ENCODE data around the gene CCDC68.
"Not testable (repeated sequence)": the region's sequence is repeated elsewhere in the genome, so short reads cannot be mapped to it uniquely, and the experiment has no call there.

The CCDC68 gene

DNA sequence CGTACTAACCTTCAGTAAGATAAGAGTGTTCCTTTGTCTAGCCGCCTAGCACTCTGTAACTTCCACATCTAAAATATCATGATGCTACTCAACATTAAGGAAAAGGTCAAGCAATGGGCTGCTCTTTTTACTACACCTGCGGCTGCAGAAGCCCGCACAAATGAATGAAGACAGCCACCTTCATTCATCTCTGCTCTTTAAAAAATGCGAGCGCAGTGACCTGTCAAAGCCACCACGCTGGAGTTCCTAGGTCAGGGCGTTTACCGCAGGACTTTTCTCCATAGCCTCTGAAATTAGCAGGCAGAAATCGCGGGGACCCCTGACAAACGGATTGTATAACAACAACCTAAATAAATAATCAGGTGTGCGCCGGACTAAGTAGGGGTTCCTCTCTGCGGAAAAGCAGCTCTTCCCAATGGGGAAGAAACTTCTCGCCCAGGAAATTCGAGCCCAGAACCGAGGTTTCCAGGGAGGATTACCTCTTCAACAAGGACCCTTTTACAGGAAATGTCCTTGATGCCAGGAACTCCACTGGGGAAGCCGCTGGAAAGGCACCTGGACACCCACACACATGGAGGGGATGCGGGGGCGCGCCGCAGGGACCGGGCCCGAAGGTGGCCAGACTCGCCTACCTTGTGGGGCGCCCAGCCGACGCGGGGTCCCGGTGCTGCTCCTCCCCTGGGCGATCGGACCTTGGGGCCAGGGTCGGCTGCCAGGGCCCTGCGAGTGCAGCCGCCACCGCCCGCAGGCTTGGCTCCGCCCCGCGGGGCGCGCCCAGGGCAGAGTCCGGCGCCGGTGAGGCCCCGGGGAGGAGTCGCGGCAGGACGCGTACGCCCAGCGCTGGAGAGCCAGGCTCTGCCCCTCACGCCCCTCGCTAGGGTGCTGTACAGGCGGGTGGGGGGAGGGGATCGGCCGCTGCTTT, at the start of gene CCDC68:
Gene CCDC68, minus strand, starts transcription at position 758 of the 922 bp plus-strand sequence. CDS start 16,670 bp downstream, outside the sequence.
- DNase-seq = no peak

DNA sequence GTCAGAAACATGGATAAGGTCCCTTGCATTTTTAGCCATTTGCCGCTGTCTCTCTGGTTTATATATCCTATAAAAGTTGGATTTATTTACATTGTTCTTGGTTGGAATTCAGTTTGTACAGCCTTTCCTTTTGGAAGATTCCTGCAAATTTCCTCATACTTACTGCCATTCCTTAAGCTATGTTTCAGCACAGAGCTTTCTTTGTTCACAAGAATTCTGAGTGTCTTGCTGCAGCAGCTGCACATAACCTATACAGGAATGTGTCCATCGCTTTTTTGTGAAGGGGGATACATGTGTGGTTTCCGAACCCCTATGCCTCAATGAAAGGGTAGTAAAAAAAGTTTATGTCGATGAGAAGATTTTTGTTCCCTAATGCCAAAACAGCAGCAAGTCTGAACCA, 48.3 kb upstream of the CCDC68 start:
- DNase-seq = no peak

- DNase-seq = no peak
These were observed 44.4 kb upstream of the CCDC68 start for GRCh38 chr18:55003695-55004094.

DNA sequence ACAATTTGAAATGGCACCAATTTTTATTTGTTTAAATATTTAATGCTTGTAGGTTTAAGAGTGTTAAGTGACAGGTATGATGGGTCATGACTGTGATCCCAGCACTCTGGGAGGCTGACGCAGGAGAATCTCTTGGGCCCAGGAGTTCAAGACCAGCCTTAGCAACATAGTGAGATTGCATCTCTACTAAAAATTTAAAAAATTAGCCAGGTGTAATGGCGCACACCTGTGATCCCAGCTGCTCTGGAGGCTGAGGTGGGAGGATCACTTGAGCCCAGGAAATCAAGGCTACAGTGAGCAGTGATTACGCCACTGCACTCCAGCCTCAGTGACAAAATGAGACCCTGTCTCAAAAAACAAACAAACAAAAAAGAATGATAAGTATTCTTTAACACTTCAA, 43.0 kb upstream of the CCDC68 start:
- no peak for DNase-seq

- no peak for DNase-seq
These were observed 42.2 kb upstream of the CCDC68 start for GRCh38 chr18:55001394-55002024.

GRCh38 chr18:55000529-55000928, 41.3 kb upstream of the CCDC68 start:
- DNase-seq = no peak

GRCh38 chr18:54999016-54999415, 39.8 kb upstream of the CCDC68 start:
- DNase-seq = no peak

DNA sequence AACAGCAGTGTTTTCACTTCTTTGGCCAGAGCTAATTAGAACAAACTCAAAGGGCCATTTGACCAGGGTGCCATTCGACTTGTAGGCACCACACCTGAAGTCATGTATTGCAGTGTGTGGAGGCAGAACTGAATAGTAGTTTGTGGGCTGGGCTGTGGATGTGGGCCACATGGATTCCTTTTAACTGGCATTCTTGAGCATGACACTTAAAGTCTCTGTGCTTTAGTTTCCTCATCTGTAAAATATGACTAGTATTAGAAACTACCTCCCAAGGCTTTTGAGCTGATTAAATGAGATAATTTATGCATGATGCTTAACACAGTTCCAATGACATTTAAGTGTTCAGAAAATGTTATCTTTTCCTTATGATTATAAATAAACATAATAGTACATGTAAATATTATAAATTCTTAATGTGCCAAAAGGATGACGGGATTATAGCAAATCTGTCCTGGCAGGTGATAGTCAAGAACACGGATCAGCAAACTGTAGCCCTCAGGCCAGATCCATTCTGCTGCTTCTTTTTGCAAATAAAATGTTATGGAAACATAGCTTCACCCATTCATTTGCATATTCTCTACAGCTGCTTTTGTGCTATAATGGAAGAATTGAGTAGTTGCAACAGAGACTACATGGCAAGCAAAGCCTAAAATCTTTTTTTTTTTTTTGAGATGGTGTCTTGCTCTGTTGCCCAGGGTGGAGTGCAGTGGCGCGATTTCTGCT, 36.3 kb upstream of the CCDC68 start:
- no peak for DNase-seq

DNA sequence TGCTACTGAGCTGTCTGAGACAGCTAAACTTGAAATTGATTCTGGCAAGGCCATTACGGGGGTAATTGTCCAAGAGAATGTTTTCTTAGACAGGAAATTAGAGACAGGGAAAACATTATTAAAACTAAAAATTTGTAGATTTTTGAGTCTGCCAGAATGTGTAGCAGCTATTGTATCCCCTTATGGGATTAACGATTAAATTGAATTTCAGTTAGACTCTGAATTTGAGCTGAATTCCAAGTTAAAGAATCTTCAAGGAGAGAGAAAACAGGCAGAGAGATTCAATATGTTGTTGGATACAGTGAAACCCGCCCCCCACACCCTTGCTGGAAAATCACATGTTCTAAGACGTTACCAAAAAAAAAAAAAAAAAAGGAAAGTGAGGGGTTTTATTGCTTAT, 32.7 kb upstream of the CCDC68 start:
- no peak for DNase-seq

DNA sequence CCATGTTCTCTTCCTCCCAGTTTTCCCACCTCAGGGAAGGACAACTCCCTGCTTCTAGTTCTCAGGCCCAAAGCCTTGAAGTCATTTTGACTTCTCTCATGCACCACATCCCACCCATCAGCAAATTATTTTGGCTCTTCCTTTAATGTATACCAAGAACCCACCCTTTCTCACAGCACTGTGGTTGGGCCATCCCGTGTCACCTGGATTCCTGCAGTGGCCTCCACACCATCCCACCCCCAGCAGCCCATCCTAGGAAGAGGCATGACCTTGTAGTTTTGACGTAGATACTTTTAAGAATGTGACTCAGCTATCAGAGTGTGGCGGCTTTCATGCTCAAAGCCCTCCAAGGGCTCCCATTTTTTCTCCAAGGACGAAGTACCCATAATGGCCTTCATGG, 25.6 kb upstream of the CCDC68 start:
- no peak for DNase-seq

GRCh38 chr18:54983791-54984190, 24.5 kb upstream of the CCDC68 start:
- DNase-seq = no peak

DNA sequence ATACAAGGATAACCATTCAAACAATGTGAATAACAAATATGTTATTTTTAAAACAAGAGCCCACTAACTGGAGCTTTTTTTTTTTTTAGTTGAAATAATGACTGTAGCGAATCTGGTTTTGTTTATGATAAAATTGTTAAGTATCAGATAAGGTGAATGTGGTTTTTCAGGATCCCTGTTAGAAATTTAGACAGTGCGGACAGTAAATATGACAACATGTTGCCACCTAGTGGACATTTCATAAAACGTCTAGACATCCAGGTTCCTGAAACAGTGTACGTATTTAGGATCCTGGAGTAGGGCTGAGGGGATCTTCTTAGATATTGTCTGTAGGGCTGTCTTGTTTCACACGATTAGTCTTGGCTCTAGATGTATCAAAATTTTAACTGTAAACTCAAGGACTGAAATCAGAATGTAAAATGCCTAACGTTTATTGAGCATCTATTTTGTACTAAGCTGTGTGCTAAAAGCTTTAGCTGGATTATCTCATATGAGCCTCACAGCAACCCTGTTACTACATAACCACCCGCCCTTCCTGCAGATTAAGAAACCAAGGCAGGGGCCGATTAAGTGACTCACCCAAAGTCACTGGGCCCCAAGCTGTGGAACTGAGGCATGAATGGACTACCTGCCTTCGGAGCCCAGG, 23.9 kb upstream of the CCDC68 start:
- peak in 1 of 2 donors; percentile 50 for DNase-seq

DNA sequence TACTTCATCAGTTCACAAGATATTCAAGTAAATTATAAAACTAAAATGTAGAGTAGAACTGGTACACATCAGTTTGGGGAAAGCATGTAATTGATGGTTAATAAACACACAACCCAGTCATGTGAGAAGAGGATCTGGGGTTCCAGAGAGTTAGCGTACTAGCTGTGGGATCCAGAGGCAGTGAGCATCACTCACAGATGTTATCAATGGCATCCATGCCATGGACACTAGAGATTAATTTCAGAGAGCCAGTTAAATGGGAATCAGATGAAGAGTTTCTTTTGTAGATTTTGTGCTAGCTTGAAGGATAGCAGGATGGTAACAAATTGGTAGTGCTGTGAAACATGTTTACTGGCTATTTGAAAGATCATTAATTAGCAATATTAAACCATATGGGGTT, 21.8 kb upstream of the CCDC68 start:
- DNase-seq = no peak

DNA sequence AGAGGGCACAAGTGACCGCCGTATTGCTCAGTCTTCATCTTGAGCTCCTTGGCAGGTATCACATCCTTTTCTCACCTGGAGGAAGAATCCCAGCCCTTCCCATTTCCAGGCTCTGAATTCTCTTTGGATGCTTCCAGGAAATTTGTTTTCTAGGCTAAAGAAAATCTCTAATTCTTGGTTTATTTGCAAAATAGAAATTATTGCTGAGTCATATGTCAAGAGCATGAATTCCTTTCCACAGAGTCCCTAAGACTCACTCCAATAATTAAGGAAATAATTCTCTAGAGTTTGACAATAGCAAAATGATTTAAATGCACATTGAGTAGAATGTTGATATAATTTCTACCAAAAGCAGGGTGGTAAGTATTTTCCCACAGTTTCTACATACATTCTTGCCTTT, 16.3 kb upstream of the CCDC68 start:
- DNase-seq = no peak

DNA sequence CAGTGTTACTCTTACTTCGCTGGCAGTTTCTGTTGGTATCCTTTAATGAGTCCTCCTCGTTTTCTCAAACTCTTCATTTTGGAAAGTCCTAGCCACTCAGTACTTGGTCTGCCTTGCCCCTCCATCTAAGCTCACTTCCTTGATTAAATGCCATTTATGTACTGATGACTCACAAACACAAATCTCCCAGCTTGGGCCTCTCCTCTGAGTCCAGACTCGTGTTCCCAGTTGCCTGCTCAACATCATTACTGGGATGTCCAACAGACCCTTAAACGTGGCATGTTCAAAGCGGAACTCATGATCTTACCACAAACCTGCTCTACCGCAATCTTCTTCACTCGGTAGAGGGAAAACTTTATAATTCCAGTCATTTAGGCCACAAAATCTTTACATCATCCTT, 13.8 kb upstream of the CCDC68 start:
- no peak for DNase-seq

- DNase-seq = no peak
These were observed 9.5 kb upstream of the CCDC68 start for GRCh38 chr18:54968807-54969206.

DNA sequence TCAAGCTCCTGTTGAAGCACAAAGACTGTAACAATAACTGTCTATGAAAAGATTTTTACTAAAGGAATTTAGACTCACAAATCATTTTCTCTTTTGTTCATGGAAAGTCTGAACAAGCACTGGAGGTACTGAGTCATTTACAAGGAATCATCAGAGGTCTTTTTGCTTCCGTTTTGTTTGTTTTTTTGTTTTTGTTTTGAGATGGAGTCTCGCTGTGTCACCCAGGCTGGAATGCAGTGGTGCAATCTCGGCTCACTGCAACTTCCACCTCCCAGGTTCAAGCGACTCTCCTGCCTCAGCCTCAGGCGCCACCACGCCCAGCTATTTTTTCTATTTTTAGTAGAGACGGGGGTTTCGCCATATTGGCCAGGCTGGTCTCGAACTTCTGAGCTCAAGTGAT, 9.0 kb upstream of the CCDC68 start:
- not testable (repeated sequence) for DNase-seq

GRCh38 chr18:54967786-54968185, 8.5 kb upstream of the CCDC68 start:
- no peak for DNase-seq

DNA sequence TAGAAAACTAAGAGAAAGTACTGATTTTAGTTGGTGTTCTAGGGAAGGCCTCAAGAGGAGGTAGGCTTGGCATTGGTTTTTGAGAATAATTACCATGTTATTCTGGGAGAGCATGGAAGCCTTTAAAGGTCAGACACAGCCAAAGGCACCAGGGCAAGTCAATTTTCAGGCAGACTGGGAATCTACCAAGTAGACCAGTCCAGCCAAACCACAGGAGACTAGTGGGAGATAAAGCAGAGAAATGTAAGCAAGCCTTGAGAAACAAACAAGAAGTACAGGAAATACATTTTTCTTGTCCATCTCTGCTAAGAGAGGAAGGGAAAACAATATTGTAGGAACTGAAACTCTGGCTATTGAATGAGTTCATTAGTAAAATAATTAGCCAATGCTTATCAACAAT, 5.5 kb upstream of the CCDC68 start:
- DNase-seq = no peak

DNA sequence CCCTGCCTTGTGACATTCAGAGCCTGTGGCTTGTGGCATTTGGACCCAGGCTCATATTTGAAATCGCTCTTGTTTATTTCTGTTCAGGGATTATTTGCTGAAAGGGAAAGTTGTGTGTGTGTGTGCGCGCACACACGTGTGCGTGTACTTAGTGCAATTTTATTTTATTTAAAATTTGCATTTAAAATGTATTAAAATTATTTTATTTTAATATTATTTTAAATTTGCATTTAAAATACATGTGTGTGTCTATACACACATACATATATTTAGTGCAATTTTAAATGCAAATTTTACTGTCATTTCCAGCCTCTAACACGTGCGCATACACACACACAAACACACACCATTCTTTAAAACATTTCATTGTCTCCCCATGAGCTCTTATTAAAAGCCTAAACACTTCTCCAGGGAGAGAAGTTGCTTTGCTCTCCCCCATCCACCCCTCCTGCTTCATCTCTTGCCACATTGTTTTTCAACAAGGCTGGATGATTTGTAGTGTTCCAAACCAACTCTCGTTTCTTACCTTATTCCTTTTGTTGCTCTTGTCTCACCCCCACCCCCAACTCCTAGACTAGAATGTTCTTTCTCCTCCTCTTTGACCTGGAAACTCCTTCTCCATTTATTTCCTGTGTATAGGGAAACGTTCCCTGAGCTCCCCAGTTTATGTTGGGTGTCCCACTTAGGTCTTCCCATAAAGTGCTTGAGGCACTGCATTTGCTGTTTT, 3.8 kb upstream of the CCDC68 start:
- no peak for DNase-seq

DNA sequence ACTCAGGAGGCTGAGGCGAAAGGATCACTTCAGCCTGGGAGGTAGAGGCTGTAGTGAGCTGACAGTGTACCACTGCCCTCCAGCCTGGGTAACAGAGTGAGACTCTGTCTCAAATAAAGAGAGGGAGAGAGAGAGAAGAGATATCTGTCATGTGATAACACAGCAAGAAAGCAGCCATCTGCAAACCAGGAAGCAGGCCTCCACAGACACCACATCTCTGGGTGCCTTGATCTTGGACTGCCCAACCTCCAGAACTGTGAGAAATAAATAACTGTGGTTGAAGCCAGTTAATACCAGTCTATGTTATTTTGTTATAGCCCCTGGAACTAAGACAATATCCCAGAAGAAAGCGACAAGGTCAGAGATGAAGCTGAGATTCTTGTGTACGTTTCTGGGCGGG, 2.6 kb upstream of the CCDC68 start:
- no peak for DNase-seq

DNA sequence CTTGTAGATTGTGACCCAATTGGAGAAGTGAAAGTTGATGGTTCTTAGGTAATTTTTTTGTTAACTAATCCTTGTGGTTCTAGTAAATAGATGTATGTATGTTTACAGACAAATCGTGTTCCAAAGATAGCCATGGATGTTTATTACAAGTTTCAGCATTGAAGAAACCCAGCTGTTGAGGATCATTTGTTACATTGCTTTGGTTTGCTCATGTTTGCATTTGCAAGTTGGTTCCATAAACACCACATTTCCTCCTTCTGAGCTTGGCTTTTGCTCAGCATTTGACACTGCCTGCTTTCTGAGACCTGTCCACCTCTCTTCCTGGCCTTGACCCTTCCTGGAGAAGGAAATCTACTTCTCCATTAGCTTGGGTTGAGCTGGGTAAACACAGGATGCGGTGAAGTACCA, 1.8 kb upstream of the CCDC68 start:
- no peak for DNase-seq

All from hippocampal formation (tissue), 2 donors.